GM21515 (cell line): ENCODE measurements around the gene NAB2.

Source experiments
- ATAC-seq: cut with Tn5 transposase; IDR thresholded peaks from one replicate; pipeline ENCODE4 v1.9.1; 2021; ENCODE audit not compliant: unreplicated experiment

NAB2 gene

DNA sequence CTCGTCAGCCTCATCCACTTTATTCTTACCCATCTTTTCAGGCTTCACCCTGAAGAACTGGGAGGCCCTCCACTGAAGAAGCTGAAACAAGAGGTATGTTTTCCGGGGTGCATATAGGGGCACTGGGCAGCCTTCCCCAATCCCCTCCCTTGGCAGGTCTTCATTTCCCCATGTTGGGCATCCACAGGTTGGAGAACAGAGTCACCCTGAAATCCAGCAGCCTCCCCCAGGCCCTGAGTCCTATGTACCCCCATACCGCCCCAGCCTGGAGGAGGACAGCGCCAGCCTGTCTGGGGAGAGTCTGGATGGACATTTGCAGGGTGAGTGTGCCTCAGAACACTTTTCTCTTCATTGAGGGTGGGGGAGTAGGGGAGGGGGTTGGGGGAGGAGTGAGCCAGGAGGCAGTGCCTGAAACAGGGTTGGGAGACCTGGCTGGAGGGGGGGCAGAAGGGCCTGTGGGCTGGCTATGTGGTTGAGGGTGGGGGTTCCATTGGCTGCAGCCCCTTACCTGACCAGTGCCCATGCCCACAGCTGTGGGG lies 4.0 kb downstream of the NAB2 start:
- no peak for ATAC-seq

DNA sequence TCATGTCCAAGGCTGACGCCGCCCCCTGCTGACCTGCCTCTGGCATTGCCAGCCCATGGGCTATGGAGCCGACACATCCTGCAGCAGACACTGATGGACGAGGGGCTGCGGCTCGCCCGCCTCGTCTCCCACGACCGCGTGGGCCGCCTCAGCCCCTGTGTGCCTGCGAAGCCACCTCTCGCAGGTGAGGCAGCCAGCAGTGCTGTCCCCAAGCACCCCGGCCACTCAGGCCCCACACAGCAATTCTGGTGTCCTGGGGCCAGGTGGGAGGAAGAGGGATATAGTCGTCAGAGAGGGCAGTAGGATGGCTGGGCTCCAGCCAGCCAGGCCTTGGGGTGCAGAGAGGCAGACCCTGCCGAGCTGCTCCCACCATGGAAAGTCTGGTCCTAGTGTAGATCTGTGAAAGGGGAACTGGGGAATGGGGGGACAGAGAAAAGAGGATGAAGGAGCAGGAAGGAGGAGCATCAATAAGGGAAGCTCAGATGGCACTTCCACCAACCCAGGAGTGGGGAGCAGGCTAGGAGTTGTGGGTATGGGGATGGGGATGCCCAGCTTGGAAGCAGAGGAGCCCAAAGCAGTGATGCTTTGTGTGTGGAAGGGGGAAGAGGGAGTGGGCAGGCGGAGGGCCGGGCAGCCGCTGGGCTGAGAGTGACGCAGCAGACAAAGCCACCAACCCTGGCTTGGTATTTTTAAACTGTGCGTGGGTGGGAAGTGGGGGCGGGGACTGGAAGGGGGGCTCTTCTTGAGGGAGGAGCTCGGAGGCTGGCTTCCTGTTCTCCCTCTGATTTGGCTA lies 4.7 kb downstream of the NAB2 start:
- no peak for ATAC-seq

DNA sequence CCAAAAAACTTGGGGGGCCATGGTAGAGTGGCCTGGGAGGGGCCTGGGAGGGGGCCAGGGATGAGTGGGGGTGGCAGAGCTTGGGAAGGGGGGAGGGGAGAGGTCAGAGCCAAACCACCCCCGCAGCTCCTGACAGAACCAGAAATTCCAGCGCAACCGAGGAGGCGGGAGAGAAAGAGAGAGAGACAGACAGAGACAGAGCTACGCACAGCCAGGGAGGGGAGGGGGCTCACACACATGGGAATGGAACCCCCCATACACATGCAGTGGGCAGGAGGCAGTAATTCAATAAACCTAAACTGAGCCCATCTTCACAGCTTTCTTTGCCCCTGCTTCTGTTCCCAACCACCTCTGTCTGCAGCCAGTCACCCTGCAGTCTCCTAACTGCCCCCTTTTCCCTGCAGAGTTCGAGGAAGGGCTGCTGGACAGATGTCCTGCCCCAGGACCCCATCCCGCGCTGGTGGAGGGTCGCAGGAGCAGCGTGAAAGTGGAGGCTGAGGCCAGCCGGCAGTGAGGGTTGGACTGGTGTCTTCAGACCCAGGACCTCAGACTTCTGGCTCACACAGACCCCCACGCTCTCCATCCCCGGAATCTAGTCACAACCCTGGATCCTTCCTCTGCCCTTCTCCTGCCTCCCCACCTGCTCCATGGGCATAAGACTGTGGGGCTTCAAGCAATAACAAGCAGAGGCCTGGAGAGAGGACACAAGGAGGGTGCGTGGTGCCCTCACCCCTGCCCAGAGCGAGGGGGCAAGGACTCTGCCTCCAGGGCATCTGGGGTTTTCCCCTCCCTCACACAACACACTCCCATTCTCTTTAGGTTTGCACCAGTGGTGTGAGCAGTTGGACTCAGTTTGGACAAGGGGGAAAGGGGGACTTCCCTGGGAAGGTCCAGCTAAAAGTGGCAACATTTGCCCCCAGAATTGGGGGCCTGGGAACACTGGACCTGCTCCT lies 5.6 kb downstream of the NAB2 start:
- no peak for ATAC-seq

DNA sequence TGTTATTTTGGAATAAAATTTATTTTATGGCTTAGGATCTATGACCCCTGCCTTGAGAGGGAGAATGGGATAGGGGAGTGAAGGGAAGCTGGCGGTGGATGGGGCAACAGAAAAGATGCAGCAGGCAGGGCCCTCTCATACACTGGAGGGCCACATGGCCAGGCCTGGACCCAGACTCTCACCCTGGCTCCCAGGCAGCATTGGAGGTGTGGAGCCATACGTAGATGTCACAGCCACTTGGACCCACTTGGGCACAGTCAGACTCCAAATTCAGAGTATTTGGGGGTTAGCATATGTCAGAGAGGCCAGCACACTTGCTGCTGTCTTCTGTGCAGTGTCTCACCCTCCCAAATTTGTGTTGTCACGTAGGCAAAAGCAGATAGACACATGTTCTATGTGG lies 6.5 kb downstream of the NAB2 start:
- no peak for ATAC-seq

DNA sequence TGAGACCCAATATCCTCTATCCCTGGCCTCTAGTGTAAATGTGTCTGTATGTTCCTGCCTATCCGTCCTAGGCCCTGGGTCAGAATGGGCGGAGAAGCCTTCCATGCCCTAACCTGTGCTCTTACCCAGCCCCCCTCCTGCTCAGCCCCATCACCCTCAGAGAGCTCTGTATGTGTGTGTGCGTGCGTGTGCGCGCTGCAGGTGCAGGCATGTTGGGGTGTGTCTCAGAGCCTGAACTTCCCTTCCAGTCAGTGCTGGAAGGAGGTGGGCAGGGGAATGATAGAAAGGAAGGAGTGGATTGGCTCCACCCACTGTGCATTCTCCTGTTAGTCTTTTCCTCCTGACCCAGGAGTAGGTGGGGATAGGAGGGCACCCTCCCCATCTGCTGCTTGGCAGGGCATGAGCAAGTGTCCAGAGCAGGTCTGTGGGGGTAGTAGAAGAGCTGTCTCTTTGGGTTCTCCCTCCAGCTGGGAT lies 7.2 kb downstream of the NAB2 start:
- no peak for ATAC-seq

DNA sequence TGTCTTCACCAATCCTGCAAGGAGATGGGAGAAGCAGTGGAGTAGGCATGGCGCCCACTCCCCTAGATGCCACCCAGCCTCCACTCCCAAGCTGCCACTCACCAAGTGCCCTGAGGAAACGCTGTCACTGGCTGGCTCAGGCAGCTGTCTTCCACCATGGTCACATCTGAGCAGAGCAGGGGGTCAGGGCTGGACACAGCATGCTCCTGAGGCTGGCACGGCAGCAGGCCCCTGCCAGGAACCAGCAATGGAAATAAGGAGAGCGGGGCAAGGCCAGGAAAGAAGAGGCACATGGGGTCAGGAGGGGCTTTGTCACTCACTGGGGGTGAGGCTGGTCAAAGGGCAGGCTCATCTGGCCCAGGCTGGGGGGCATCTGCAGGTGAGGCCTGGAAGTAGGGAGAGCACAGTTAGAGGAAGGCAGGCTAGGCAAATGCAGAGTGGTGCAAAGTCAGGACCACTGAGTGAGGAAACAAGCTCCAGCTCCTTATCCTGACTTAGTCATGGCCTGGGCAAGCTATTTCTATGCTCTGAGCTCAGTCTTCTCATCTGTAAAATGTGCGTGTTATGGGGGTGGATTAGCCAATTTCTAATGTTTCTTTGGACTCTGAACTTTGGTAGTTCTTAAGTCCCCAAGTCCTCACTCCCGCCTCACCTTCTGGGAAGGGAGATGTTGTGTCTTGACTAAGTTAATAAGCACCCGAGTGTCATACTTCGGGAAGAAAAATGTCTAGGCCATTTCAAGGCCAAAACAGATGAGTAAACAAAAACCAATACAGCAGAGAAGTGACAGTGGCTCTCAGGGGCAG lies 8.0 kb downstream of the NAB2 start:
- ATAC-seq = no peak

DNA sequence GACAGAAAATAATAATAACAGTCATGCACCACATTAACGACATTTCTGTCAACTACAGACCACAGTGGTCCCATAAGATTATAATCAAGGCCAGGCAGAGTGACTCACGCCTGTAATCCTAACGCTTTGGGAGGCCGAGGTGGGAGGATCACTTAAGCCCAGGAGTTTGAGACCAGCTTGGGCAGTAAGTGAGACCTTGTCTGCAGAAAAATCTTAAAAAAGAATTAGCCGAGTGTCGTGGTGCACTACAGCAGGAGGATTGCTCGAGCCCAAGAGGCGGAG lies 8.6 kb downstream of the NAB2 start:
- no peak for ATAC-seq

DNA sequence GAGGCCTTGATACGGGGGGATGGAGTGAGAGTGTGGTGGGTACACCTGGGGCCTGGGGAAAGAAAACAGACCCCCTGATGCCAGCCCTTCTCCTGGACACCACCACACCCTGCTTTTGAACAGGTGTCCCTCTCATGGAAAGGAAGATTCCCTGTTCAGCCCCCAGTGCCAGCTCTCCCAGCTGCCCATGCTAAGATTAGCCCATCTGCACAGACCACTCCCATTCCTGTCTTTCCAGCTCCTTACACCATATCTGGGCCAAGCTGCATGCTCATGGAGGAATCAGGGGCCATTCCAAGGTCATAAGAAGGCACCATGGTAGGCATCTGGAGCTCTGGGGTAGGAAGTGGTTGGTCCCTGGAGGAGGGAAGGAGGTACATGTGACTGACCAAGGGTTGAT lies 9.6 kb downstream of the NAB2 start:
- ATAC-seq = no peak

DNA sequence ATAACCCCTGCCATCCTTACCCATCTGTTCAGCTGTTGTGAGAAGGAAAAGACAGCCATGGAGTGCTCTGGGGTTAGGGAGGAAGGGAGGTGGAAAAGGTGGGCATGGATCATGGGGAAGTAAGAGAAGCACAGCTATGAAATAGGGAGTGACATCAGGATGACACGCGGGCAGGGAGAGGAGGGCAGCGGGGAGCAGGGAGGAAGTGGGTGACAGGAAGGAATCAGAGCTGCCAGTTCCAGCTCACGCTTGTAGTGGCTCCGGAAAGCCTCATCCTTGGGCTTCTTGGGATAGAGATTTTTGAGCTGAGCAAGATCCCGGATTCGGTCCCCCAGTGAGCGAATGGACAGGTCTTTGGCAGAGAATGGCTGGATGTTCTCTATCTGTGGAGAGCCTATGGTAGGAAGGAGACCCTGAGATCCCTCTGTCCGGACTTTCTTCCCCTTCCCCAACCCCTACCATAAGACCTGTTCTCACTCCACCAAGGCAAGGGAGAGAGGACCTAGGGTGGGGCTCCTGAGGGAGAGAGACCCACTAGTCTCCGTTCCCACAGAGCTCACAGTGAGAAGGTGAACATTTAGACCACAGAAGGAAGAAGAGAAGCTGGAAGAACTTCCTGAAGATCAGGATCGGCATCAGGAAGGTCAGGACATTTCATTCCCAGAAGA lies 10.3 kb downstream of the NAB2 start:
- no peak for ATAC-seq

DNA sequence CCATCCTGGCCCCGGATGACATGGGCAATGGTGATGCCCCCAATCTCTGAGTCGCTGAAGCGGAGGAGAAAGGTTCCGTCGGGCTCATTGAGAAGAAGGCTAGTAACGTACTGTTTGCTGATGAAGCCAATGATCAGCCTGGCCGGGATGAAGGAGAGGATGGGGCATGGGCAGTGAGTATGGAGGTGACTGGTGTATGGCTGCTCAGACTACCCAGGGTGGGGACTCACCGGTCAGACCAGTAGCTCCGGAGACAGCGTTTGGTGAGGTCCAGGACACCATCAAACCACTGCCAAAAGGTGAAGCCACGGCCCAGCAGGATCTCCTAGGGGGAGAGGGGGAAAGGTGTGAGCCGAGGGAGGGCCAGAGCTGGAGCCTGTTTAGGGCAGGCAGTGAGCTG lies 10.9 kb downstream of the NAB2 start:
- ATAC-seq = no peak

DNA sequence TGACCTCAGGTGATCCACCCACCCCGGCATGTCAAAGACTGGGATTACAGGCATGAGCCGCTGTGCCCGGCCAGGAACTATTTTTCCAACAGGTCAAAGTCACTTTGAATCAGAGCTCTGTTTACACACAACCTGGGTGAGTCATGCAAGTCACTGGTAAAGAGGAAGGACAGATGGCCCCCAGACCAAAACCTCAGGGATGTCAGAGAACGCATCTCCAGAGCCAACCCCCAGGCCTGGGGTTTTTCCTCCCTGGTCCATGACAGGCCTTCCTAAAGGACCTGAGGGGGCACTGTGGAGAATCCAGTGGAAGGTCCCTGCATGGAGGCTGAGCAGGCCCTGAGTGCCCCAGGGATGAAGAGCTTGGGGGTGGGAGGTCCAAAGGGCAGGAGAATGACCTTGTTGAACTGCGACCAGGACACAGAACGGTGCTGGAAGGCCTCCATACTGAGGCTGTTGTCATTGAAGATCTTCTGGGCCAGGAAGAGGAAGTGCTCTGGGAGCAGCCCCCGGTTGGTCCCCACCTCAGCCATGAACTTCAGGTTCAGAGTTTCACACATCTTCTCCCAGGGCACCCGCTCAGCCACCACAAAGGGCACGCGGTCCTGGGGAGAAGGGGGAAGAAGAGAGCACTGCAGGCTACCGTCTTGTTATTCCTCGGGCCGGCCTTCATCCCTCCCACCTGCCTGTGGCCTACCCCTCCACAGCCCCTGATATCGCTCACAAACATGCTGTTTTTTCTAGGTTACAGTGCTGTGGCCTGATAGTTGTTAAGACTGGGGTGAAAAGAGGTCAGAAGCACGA lies 13.2 kb downstream of the NAB2 start:
- no peak for ATAC-seq

DNA sequence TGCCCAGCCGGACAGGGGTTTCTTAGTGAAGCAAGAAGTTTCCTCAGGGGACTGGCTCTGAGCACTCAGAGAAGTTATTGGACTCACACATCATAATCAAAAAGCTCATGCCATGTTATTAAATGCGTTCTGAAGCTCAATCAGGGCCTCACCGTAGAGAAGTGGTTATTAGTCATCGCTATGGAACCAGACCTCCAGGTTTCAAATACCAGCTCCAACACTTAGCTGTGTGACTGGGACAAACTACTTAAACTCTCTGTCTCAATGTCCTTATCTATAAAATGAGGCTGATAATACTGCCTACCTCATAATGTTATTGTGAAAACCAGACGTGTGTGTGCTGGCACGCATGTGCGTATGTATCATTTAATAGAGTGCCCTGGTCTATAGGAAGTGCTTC lies 14.9 kb downstream of the NAB2 start:
- ATAC-seq = no peak

DNA sequence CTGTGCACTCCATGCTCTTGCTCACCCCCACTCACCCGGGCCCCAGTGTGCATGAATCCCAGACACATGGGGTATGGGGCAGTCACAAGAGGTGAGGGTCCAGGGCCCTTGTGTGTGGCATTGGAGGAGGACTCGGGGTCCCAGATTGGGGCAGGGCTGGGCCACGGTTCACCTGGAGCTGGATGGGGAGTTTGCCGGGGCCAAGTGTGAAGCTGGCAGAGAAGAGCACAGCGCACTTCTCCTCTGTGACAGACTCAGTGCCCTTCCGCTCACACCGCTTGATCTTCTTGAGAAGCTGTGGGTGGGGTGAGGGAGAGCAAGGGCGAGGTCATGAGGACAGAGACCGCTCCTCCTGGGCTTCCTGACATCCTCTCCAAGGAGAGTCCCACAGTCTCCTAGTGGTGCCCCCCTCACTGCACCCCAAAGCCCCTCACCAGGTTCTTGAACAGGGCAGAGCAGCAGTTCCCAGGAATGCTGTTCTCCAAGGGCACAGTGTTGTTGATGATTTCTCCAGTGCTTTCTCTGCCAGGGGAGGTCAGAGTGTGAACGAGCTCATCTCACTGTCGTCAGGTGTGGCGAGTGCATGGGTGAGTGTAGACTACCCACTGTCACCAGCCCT lies 15.5 kb downstream of the NAB2 start:
- ATAC-seq = no peak

DNA sequence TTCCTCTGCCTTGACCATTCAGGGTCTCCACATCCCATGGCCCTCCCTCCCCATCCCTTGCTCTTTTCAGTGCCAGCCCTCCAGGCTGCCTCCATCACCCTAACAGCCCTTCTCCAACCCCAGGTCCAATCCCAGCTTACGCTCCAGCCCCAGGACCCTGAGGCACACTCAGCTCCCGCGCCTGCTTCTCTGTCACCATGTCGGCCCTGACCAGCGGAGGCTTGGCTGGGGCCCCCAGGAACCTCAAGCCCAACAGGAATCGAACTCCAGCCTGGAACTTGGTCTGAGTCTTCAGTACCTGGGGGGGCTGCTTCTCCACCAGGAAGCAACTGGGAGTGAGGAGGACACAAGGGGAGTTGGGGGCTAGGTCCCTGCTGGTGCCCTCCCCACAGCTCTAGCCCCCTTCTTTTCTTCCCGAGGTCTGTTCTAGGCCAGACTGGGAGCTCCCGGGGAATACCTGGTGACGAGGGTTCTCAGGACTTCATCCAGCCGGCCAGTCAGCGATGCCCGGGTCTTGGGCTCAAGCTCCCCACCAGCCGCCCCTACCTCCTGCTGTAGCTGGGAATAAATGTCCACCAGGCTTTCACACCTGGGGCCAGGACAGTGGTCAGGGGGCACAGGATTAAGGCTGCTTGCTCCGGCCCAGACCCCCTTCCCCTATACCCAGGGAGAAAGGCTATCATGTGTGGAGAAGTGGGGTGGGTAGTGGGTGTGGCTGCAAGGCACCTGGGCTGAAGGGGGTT lies 16.3 kb downstream of the NAB2 start:
- no peak for ATAC-seq

DNA sequence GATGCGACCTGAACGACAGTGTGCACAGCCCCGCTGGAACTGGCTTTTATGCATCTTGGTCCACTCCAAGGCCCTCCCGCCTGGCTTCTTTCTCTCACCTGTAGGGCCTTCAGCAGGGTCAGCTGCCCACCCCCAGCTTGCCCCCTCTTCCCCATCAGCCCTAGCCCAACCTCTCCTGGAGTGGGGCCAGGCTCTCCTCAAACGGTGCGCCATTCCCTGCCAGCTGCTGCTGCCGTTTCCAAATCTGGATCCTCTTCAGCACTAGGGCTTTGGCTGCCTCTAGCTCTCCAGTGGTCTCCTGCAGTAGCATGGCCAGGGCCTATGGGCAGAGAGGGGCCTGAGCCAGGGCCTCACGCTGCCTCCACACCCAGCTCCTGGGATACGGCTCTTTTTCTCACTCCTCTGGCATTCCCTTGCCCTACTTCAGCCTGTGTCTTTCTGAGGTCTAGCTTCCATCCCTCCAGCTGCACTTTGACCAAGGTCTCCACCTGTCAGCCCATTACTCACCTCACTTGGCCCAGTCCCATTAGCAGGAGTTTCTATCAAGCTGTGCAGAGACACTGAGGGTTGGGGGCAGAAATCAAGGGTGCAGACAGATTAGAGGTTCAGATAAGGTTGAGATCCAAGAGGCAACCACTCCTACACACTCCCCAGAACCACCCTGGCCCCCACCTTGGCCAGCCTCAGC lies 17.3 kb downstream of the NAB2 start:
- no peak for ATAC-seq

DNA sequence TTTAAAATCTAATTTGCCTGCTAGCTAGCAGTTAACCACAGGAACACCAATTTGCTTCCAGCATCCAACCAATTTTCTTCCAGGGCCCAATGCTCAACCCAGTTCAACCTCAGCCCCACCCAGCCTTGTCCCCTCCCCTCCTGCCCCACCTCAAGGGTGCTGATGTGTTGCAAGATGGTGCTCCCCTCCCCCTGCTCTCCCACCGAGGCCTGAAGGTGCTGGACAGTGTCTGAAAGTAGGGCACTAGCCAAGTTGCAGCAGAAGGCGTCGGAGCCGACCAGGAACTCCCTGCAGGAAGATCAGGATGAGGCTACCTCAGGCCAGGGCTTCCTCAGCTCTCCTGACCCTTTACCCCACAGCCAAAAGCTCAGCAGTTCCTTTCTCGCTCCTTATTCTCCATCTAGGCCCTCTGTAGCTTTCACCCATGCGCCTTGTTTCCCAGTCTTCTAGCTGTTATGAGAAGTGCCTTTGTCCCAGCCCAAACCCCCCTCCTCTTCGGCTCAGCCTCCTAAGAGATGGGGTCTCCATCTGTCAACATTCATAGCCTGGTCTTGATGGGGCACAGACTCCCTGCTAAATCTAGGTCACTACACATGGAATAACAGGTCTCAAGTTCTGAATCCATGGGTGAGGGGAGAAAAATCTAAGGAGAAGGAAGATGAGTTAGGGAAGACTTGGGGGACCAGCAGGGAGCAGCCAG lies 18.7 kb downstream of the NAB2 start:
- ATAC-seq = no peak
